HCT116 (cell line): Measurements from ENCODE around the gene RREB1. TPM values are rescaled to one million over a fixed set of nuclear protein-coding genes. Genes with fewer than 3 reads are reported as not detected.

Source experiments
- ATAC-seq: fragments of 200-7000 bp; cut with Tn5 transposase; 2 replicates; pipeline ENCODE4 v1.9.1; 2020; ENCODE audit warnings: mild to moderate bottlenecking, moderate library complexity
- BruUV-seq: library from RNA; stranded (reverse); fragments of 400-500 nt; replicated peaks from 2 replicates; lab custom pipeline; 2021; lab: Mats Ljungman, UMichigan
- CTCF ChIA-PET: fragments of 300-600 bp; sonication (Branson Sonifier 250); formaldehyde crosslinking; loops from one replicate; lab custom pipeline; 2021; ENCODE audit warnings: antibody characterized with exemption; lab: Charles Lee
- POLR2A ChIA-PET: fragments of 300-600, 350-600 bp; sonication (Branson Sonifier 250); formaldehyde crosslinking; loops from one replicate; lab custom pipeline; 2021; ENCODE audit warnings: antibody characterized with exemption; lab: Charles Lee
- RAD21 ChIA-PET, 2 experiments: fragments of 300-600 bp; sonication (Branson Sonifier 250); formaldehyde crosslinking; loops; one replicate each; lab custom pipeline; 2023; ENCODE audit warnings: low total read pairs in 2 of 2; ENCODE audit not compliant: uncharacterized antibody in 2 of 2, unreplicated experiment in 2 of 2, low non-redundant PET in 1 of 2; lab: Charles Lee
- DNase-seq: peaks from one replicate; pipeline ENCODE4 v3.0.0-alpha.2; 2010; ENCODE audit warnings: low read depth, low spot score
- H2AFZ ChIP-seq: fragments of 200-600 bp; shearing (Covaris generic), sonication (generic); 2 replicates; pipeline ENCODE4 v1.6.1; 2017; ENCODE audit warnings: low read depth, mixed run types, mixed read lengths, antibody characterized with exemption, low read length; ENCODE audit not compliant: poor library complexity, severe bottlenecking
- H3K27ac ChIP-seq: 2 replicates; pipeline ENCODE4 v1.5.1; 2012; ENCODE audit warnings: low read depth, low read length
- H3K27me3 ChIP-seq: fragments of 200-600 bp; sonication (generic); 2 replicates; pipeline ENCODE4 v1.6.1; 2016; ENCODE audit warnings: mixed run types, low read length, mixed read lengths; ENCODE audit not compliant: insufficient read depth
- H3K36me3 ChIP-seq, 2 experiments: fragments of 200-500 bp in 1 of 2; fragments of 200-600 bp in 1 of 2; sonication (Bioruptor generic) in 1 of 2; sonication (generic) in 1 of 2; 2 replicates each; pipeline versions ENCODE4 v1.5.1 to v1.6.1; 2014 to 2016; ENCODE audit warnings: low read length in 2 of 2, inconsistent platforms in 1 of 2, mixed read lengths in 1 of 2, mixed run types in 1 of 2; ENCODE audit not compliant: insufficient read depth in 2 of 2, control insufficient read depth in 1 of 2
- H3K4me1 ChIP-seq, 2 experiments: fragments of 200-600 bp in 1 of 2; sonication (generic) in 1 of 2; 2 replicates each; pipeline versions ENCODE4 v1.5.1 to v1.6.1; 2012 to 2017; ENCODE audit warnings: low read length in 2 of 2, inconsistent platforms in 1 of 2, mild to moderate bottlenecking in 1 of 2, mixed read lengths in 1 of 2, mixed run types in 1 of 2, moderate library complexity in 1 of 2; ENCODE audit not compliant: insufficient read depth in 2 of 2, control insufficient read depth in 1 of 2
- H3K4me2 ChIP-seq: fragments of 200-600 bp; sonication (generic); 2 replicates; pipeline ENCODE4 v1.6.1; 2017; ENCODE audit warnings: mixed run types, low read length, mixed read lengths
- H3K4me3 ChIP-seq, 2 experiments: fragments of 200-600 bp in 1 of 2; sonication (generic) in 1 of 2; replicated peaks in 1 of 2; 2 replicates each; pipeline ENCODE4 v1.5.1; 2011 to 2016; ENCODE audit warnings: low read length in 2 of 2, control low read depth in 1 of 2, low read depth in 1 of 2, mild to moderate bottlenecking in 1 of 2, mixed read lengths in 1 of 2, mixed run types in 1 of 2
- H3K79me2 ChIP-seq: fragments of 200-600 bp; sonication (generic); 2 replicates; pipeline ENCODE4 v1.6.1; 2017; ENCODE audit warnings: mild to moderate bottlenecking, mixed run types, low read length, moderate library complexity, mixed read lengths; ENCODE audit not compliant: insufficient read depth
- H3K9ac ChIP-seq: fragments of 200-600 bp; sonication (generic); 2 replicates; pipeline ENCODE4 v1.6.1; 2016; ENCODE audit warnings: low read length, mixed read lengths
- H3K9me2 ChIP-seq: fragments of 200-600 bp; sonication (generic), shearing (Covaris generic); 2 replicates; pipeline ENCODE4 v1.6.1; 2017; ENCODE audit warnings: mixed run types, mild to moderate bottlenecking, moderate library complexity; ENCODE audit not compliant: insufficient read depth
- H3K9me3 ChIP-seq, 2 experiments: fragments of 200-500 bp in 1 of 2; fragments of 200-600 bp in 1 of 2; sonication (Bioruptor generic) in 1 of 2; sonication (generic) in 1 of 2; 2 replicates each; pipeline ENCODE4 v1.6.1; 2014 to 2017; ENCODE audit warnings: low read length in 2 of 2, mixed read lengths in 2 of 2, inconsistent platforms in 1 of 2, low read depth in 1 of 2, mild to moderate bottlenecking in 1 of 2, mixed run types in 1 of 2, moderate library complexity in 1 of 2; ENCODE audit not compliant: control insufficient read depth in 1 of 2, insufficient read depth in 1 of 2
- H4K20me1 ChIP-seq: fragments of 200-600 bp; sonication (generic), shearing (Covaris generic); 2 replicates; pipeline ENCODE4 v1.6.1; 2017; ENCODE audit warnings: mixed run types, mild to moderate bottlenecking, moderate library complexity; ENCODE audit not compliant: insufficient read depth
- ATF3 ChIP-seq: IDR thresholded peaks from 2 replicates; pipeline ENCODE4 v1.6.1; 2012
- CBX3 ChIP-seq: IDR thresholded peaks from 2 replicates; pipeline ENCODE4 v1.6.1; 2012; ENCODE audit warnings: low read depth
- EGR1 ChIP-seq: IDR thresholded peaks from 2 replicates; pipeline ENCODE4 v1.6.1; 2012; ENCODE audit warnings: low read depth
- EZH2phosphoT487 ChIP-seq: fragments of 200-600 bp; IDR thresholded peaks from 2 replicates; pipeline ENCODE4 v1.6.1; 2018; ENCODE audit warnings: antibody characterized with exemption, borderline replicate concordance
- JUND ChIP-seq: IDR thresholded peaks from 2 replicates; pipeline ENCODE4 v1.6.1; 2012
- MAX ChIP-seq: IDR thresholded peaks from 2 replicates; pipeline ENCODE4 v1.6.1; 2012
- POLR2AphosphoS5 ChIP-seq: IDR thresholded peaks from 2 replicates; pipeline ENCODE4 v1.6.1; 2011; ENCODE audit warnings: mild to moderate bottlenecking, low read depth, low read length, moderate library complexity
- REST ChIP-seq: IDR thresholded peaks from 2 replicates; pipeline ENCODE4 v1.6.1; 2012; ENCODE audit warnings: low read depth
- SIN3A ChIP-seq: IDR thresholded peaks from 2 replicates; pipeline ENCODE4 v1.6.1; 2012; ENCODE audit warnings: low read depth
- SRF ChIP-seq: IDR thresholded peaks from 2 replicates; pipeline ENCODE4 v1.6.1; 2012; ENCODE audit warnings: low read depth
- TCF7L2 ChIP-seq: IDR thresholded peaks from 2 replicates; pipeline ENCODE4 v1.7.0; 2011; ENCODE audit warnings: borderline replicate concordance, inconsistent platforms; ENCODE audit not compliant: insufficient read depth, insufficient read length; ENCODE audit errors: extremely low read depth
- ZBTB33 ChIP-seq: IDR thresholded peaks from 2 replicates; pipeline ENCODE4 v1.6.1; 2011; ENCODE audit warnings: mild to moderate bottlenecking, low read length, moderate library complexity; ENCODE audit not compliant: insufficient replicate concordance; ENCODE audit errors: extremely low read depth
- ZFX ChIP-seq: fragments of 450-650 bp; IDR thresholded peaks from 2 replicates; pipeline ENCODE4 v1.6.1; 2017
- ZNF274 ChIP-seq: fragments of 200-500 bp; sonication (Bioruptor generic); IDR thresholded peaks from 2 replicates; pipeline ENCODE4 v1.6.1; 2014; ENCODE audit warnings: mild to moderate bottlenecking, low read depth, low read length, inconsistent platforms
- intact Hi-C: fragments of 100-400 bp; cut with micrococcal nuclease; formaldehyde crosslinking; loops from 2 replicates; pipeline ENCODE4 v1.10.0; 2022
- total RNA-seq: library from RNA; stranded (reverse); gene quantifications from one replicate; pipeline ENCODE4 v1.2.1, GENCODE V29; 2021; ENCODE audit not compliant: unreplicated experiment

Gene RREB1
- total RNA-seq, 1 experiment from 2014 or later, result 47.9 TPM

GRCh38 chr6:7188492-7188891 lies 80.7 kb downstream of the RREB1 start (continued):
- TF ChIP-seq ZNF274 (no peak), EZH2phosphoT487 (no peak), ATF3 (no peak), MAX (no peak)

- Histone ChIP-seq H2AFZ (no peak overlapping the region), H3K27me3 (no peaks in the 10 kb centered on the region), H3K9me2 (no peaks in the 10 kb centered on the region), H4K20me1 (no peaks in the 10 kb centered on the region), H3K9me3 (no peaks in the 10 kb centered on the region), H3K4me1 (no peaks in the 10 kb centered on the region), H3K36me3 (peaks cover 11 to 16% of the 10 kb centered on the region in 2 experiments; a peak in 2 of 4 replicates)
- DNase-seq (no peak), ATAC-seq (no peak)
- ChIA-PET CTCF (no interaction called here), RAD21 (no interaction called here)
- no TSS peak for BruUV-seq
- TF ChIP-seq EGR1 (no peak), TCF7L2 (no peak), ZNF274 (no peak), ZFX (no peak), EZH2phosphoT487 (no peak), REST (no peak), SIN3A (no peak), JUND (no peak), POLR2AphosphoS5 (no peak), SRF (no peak), CBX3 (no peak), ZBTB33 (no peak), MAX (no peak)
- TF ChIP-seq, all 23 proteins: peak for 0
- no peak overlapping the region for H3K4me2 ChIP-seq
- no peaks in the 10 kb centered on the region; the same call in 1 of the 2 replicates for H3K79me2 ChIP-seq
- no peak overlapping the region for H3K27ac ChIP-seq
- intact Hi-C loops, result no loop called here
- POLR2A ChIA-PET, result no interaction called here
- H3K9ac ChIP-seq, result no peak overlapping the region
- H3K4me3 ChIP-seq, result no peak overlapping the region
Measured at GRCh38 chr6:7189101-7189758, 81.5 kb downstream of the RREB1 start.
